ENCODE measurements around the gene CDS2.

CDS2 gene

DNA sequence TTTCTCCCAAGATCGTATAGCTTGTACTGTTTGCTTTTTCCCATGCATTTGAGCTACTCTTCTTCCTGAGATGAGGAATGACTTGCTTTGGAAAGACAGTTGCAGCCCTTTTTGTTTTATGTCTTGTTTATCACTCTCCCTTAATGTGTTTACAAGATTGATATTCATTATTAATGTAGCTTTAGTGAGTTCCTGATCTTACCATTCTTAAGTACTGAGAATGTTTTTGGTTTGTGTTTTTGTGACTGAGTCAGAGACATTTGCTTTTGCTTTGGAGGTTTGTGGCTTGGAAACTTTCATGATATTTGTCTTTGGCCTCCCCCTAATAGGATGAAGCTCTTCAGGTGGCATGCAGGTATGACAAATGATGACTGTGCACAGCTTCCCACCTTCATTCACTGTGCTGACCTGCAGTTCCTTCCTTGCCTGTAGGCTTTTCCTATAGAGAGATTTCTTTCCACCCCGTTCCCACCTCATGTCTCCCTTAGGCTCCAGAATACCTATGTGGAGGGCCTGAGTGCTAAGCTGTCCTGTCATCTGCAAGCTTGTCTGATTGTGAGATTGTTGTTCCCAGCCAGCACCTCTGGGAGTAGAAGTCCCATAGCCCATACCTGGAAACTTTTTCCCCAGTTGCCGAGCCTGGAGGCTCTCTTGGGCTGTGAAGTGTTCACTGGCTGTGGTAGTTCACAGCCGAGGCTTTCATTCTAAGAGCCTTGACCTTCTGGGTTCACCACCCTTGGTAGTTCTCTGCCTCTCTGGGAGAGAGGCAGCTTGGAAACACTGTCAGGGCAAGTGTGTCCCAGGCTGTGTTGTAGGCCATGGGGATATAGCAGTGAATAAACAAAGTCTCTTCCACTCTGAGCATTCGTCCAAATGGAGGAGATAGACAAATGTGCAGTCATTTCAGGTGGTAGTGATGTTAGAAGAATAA, 27.1 kb downstream of the CDS2 start:
- DNase-seq (ENCODE audit: low read depth): no peak

DNA sequence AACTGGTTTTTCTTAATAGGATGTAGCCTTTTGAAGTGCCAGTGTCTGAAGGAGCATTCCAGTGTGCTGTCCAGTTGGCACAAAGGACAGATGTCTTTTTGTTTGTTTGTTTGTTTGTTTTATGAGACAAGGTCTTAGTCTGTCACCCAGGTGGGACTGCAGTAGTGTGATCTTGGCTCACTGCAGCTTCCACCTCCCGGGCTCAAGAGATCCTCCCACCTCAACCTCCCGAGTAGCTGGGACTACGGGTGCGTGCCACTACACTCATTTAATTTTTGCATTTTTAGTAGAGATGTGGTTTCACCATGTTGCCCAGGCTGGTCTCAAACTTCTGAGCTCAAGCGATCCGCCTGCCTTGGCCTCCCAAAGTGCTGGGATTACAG, 27.7 kb downstream of the CDS2 start:
- no peak for DNase-seq (ENCODE audit: low read depth)

DNA sequence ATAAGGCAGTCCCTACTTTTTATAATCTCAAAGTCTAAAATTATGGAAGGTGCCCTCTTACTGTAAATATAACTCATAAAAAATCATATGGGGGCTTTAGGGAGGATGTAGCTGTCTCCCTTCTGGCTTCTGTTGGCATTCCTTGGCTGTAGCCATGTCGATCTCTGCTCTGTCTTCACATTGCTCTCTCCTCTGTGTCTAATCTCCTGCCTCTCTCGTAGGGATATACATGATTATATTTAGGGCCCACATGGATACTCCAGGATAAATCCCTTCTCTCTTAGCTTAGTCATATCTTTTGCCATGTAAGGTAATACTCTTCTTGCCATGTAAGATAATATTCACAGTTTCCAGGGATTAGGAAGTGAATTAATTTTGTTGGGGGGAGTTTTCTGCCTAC, 28.6 kb downstream of the CDS2 start:
- DNase-seq (ENCODE audit: low read depth): no peak

DNA sequence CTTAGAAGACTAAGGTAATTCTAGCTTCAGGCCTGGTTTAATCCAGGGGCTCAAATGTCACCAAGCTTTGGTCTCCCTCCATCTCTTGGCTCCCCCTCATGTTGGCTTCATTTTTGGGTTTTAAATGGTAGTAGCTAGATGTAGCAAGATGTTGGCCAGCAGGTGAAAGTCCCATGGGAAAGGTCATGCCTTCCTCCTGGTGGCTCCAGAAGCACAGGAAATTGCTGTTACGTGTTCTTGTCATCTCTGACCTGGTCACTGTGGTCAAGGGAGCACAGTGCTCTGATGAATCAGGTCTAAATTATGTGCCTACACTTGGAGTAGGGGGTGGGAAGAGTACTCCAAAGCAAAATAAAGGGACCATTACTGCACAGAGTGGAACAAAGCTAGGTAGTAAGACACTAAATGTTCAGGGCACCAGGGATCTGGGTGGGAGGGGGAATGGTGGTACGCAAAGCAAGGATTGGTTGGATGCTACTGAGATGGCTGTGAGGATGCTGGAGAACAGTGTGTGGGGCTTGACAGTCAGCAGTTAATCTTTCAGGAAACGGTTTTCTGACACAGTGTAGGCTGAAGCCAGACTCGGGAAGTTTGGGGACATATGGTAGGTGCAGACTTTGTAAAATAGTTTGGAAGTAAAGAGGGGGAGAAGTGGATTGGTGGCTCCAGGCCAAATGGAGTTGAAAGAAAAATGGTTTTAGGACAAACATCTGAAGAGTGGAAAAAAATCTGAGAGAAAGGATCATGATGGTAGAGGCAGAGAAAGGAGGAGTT, 30.1 kb downstream of the CDS2 start:
- DNase-seq (ENCODE audit: low read depth): no peak

DNA sequence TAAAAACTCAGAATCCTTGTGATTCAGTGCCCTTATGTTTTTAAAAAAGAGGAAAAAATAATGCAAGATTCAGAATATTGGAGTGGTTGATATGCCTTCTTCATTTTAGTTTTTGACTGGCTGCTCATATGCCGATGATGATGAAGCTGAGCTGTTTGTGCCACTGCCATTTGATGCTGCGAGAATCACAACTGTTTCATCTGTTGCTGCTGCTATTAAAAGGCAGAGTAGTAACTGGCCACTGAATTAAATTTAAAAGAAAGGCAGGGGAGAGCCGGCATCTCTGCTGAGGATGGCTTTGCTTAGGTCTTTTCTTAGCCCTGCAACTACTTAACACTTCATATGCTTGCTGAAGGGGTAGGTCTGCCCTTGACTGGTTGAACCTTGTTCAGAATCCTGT, 33.1 kb downstream of the CDS2 start:
- no peak for DNase-seq (ENCODE audit: low read depth)

DNA sequence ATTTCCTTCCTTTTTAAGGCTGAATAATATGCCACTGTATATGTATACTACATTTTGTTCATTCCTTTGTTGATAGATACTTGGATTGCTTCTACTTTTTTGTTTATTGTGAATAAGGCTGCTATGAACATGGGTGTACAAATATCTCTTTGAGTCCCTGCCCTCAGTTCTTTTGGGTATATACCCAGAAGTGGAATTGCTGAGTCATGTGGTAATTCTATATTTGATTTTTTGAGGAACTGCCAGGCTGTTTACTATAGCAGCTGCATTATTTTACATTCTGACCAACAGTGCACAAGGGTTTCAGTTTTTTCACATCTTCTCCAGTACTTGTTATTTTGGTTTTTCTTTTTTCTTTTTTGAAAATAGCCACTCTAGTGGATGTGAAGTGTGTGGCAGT, 34.1 kb downstream of the CDS2 start:
- no peak for DNase-seq (ENCODE audit: low read depth)

DNA sequence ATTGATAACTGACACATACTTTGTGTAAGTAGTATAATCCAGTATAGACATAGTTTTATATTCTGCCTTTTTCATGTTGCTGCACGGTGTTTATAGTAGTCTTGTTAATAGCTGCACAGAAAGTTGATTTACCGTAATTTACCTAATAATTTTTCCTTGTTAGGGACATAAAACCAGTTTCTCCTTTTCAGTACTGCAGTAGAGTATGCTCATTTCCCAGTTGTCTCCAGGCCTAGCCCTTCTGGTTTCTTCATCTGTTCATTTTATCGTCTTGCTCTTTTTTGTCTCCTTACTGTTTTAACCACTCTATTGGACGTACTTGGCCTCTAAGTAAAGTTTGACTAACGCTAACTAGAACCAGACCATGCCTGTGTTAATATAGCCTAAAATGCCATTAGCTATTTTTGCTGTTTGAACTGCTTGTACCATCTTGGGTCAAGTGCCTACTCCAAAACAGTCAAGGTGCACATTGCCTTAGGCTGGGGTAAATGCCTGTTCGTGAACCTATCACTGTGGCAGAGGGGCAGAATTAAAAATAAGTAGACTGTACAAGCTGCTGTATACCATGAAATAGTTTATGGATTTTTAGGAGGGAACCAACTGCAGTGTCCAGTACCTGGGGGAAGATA, 34.8 kb downstream of the CDS2 start:
- no peak for DNase-seq (ENCODE audit: low read depth)

DNA sequence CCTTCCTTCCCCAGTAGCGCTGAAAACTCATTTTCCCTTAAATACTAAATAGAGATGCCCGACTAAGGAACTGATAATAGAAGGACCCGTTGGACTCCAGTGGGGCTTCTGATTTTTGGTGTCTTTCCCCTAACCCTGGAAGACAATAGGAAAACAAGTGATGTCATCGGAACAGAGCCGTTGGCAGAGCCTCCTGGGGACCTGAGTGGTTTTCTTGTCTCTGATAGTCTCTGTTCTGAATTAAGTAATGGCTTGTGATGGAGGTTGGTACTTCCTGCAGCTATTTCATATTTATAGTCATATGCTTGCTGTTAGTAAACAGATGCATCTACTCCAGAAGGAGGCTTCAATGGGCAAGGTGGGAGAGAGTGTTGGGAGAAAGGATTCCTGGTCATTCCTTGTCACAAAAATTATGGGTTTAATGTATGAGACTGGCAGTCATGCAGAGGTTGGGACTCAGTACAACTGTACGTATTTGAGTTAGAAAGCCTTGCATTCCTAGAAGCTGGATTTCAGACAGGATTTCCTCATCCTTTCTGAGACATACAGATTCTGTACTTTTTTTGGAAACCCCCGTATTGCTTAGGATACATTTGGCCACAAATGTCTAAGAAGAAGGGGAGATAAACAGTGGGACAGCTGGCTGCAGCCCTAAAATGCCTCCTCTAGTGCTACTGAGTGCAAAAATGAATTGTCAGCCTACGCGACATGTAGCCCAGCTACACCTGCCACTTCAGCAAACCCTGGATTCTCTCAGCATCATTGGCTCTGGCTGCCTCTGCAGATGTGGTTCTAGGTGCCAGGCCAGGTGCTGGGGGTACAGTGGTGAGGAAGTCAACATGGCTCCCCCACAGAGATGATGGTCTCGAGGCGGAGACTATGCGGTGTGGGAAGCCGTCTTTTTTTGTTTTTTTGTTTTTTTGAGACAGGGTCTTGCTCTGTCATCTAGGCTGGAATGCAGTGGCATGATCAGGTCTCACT, 38.1 kb downstream of the CDS2 start:
- DNase-seq (ENCODE audit: low read depth): no peak

DNA sequence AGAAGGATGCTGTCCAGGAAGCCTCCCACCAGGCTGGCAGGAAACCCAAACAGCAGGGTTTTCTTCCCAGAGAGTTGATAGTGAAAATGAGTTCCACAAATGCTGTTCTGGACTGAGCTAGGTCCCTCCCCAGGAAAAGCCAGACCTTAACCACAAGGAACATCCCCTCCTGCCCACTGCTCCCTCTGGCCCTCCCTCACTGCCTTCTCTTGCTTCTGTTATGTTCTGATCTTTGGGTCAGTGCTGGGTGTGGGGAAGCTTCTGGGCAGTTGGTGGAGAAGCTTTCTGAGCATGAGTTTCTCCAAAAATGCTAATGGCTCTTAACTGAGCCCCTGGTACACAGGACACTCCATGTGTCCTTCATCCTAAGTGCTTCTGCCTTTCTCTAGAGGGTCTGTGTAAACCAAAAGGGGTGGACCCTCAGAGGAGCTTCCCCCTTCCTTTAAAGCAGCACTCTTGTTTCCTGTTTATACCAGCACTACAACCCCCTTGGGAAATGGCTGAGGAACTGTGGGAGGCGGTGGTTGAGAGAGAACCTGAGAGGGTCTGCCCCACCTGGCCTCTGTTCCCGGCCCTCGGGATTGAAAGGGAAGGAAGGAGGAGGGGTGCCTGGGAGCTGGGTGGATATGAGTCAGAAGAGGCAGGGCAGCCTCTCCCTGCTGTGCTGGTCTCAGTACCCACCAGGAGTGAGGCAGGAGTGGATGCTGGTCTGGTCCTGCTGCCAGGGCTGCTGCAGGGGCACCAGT, 42.0 kb downstream of the CDS2 start:
- no peak for DNase-seq (ENCODE audit: low read depth)

DNA sequence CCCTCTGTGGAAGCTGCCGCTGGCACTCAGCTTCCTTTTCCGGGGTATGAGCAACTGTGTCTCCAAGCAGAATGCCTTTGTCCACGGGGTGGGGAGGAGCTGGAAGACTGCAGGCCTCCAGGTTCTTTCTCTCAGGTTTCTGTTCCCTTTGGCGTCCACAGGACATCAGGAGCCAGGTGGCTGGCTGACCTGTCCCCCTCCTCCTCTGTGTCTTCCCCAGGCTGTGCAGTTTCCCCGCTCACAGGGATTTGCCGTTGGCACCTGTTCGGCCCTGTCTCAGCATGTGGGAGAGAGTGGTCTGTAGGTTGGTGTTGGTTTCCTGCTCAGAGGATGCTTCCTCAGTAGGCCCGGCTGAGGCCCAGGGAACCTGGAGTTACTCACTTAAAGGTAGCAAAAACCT, 43.5 kb downstream of the CDS2 start:
- DNase-seq (ENCODE audit: low read depth): no peak

DNA sequence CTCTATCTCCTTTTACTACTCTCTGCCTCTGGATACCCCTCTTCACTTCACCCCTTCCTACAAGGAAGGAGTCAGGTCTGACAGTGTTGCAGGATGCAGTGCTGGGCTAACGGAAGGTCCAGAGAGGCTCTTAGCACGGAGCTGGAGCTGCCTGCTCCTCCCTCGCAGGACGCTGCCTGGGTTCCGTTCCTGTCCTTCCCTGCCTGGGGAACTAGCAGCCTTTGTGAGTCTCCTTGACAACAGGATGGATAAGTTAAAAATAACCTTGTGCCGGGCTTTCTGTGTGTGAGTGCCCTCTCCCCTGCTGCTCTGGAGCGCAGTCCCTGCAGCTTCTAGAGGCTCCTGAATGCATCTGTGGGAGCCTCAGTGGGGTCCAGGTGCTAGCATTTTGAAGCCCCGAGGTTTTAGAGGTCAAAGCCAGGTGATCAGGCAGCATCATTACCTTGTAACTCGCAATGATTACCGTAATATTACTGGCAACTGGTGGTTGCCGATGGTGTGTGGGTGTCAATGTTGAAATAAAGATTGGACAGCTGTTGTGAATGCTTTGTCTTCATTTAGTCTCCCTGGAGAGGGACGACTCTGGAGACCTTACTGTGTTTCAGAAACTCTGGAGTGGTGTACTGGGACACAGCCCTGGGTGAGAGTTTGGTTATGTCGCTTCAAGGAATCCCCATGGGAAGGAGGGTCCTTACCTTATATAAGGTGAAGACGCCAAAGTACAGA, 44.4 kb downstream of the CDS2 start:
- DNase-seq (ENCODE audit: low read depth): no peak

DNA sequence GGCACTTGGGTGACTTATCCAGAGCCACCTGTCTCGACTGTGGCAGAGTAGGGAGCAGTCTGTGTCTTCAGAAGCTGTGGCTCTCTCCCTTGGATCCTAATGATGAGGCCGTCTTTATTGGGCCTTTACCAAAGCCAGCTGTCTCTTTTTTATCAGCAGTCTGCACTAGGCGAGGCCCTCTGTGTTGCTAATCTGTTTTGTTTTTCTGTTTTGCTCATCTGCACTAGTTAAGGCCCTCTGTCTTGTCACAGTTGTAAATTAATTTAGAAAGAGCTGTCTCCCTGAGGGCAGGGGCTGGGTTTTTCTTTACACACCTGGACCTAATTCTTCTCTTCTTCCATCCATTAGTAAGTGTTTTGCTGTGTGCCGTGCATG, 45.0 kb downstream of the CDS2 start:
- no peak for DNase-seq (ENCODE audit: low read depth)

DNA sequence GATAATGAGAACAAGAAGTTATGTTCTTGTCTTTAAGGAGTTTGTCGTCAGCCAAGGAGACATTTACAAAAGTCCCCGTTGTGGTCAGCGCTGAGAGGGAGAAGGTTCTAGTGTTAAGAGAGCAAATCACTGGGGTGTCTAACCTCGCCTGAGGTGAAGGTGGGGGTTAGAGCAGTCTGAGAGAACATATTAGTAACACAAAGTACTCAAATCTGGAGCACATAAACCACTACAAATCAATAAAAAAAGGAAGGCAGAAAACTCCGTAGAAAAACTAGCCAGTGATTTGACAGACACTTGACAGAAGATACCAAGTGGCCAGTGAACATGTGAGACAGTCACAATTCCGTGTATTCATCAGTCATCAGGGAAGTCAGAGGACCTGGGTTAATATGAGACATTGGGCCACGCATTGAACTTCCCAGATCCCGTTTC, 45.4 kb downstream of the CDS2 start:
- no peak for DNase-seq (ENCODE audit: low read depth)

DNA sequence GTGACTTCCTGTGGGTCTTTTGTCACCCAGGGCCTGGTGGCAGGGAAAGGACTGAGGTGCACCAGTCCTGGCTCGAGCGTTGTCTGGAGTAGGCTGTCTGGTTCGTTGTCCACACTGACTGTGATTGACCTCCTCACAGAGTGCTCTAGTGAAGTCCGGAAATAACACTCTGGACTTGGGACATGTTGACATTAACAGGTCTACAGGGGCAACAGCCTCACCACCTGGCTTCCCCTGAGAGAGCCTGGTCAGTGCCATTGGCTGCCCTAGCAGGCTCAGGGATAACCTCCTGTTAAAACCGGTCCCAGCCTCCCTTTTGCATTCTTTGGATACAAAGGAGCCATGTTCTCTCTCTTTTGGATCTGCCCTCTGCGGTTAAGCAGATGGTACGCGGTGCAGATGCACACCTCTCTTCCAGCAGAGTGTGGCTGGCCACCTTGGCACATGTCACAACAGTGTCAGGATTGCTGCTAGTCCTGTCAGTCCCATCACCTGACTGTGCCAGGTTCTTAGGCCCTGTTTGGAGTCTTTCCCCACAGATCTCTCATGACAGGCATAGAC, 46.2 kb downstream of the CDS2 start:
- DNase-seq (ENCODE audit: low read depth): no peak

DNA sequence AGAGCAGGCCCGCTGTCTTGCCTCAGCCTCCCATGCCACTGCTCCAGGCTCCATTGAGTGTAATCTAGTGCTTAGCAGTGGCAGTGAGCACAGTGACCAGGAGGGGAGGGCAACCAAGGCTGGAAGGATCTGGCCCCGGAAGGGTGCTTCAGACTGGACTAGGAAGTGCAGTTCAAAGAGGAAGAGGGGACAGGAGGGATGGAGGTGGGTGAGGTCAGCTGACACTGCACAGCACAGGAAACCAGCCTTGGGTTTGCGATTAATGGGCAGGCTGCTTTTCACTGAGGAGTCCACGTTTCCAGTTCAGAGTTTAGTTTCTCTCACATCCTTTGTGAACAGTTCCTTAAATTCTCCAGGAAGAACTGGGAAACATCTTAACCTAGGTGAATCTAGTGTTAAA, 46.9 kb downstream of the CDS2 start:
- DNase-seq (ENCODE audit: low read depth): no peak

DNA sequence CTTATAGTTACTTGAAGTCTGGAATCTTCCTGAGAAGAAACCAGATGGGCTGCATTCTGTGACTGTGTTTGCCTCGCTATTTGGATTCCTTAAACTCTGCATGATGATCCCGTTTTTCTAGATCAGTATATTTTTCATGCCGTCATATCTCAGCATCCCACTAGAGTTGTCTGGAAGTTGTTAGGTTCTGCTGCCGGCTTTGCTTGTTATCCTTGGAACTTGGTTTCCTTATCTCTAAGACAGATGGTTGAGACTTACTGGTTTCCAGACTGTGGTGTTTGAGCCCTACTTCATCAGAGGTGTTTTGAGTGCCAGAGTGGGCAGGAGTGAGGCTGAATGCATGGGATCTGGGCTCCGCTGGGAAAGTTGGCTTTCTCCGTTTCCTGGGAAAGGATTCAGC, 50.3 kb downstream of the CDS2 start:
- DNase-seq (ENCODE audit: low read depth): no peak

DNA sequence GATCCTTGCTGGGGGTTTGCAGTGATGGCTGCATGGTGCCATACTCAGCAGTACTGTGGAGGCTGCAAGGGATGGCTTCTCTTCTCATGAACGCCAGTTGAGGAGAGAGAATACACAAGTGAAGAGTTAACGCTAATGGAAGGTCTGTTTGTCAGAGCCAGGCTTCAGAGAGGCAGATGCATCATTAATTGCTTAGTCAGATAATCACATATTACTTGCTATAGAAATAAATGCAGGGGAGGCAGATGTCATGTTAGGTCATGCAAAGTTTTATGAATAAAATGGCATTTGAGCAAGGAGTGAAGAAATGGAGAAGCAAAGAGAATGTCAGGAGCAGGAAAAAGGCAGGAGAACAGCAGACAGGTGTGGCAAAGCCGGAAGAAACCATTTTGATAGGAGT, 51.2 kb downstream of the CDS2 start:
- no peak for DNase-seq (ENCODE audit: low read depth)

DNA sequence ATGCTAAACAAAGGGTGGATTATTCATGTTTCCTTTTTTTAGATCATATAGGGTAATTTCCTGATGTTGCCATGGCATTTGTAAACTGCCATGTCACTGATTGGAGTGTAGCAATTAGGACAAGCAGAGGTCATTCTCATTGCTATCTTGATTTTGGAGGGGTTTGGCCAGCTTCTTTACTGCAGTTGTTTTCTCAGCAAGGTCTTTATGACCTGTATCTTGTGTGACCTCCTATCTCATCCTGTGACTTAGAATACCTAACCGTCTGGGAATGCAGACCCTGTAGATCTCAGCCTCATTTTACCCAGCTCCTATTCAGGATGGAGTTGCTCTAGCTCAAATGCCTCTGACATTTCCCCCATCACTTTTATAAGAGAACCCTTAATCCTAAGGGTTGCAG, 53.6 kb downstream of the CDS2 start:
- DNase-seq (ENCODE audit: low read depth): no peak

DNA sequence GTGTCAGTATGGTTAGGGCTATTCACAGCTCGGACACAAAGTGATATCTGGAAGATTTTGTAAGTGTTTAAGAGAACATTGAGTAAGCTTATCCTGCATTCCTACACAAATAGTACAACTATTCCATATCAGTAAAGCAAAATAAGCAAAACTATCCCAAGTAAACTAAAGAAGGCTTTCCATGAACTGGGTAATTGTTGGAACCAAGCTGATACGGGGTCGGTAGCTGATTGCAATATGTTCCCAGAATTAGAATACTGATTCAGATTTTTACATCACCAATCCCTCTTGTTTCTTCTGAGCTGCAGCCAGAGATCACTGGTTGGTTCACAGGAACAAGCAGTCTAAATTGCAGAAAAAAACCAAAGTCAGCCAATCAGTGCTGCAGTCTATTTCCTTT, 54.1 kb downstream of the CDS2 start:
- DNase-seq (ENCODE audit: low read depth): no peak

DNA sequence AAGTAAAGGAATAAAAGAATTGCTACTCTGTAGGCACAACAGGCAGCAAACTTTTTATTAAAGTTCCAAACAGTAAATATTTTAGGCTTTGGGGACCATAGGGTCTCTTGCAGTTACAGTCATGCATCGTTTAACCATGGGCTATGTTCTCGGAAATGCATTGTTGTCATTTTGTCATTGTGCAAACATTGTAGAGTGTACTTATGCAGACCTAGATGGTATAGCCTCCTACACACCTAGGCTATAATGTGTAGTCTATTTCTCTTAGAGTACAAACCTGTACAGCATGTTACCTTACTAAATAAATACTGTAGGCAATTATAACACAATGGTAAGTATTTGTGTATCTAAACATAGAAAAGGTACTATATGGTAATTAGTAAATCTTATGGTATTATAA, 54.7 kb downstream of the CDS2 start:
- no peak for DNase-seq (ENCODE audit: low read depth)
